Ramos (cell line): ENCODE measurements around the gene HNRNPF.
"Not testable (repeated sequence)": the region's sequence is repeated elsewhere in the genome, so short reads cannot be mapped to it uniquely, and the experiment has no call there.

Experiments used
- in situ Hi-C: fragments of 300-500 bp; cut with MboI; formaldehyde crosslinking; loops from one replicate; pipeline ENCODE4 v1.14.3; 2022; ENCODE audit warnings: low sequenced_read_pairs; ENCODE audit not compliant: unreplicated experiment

HNRNPF gene

DNA sequence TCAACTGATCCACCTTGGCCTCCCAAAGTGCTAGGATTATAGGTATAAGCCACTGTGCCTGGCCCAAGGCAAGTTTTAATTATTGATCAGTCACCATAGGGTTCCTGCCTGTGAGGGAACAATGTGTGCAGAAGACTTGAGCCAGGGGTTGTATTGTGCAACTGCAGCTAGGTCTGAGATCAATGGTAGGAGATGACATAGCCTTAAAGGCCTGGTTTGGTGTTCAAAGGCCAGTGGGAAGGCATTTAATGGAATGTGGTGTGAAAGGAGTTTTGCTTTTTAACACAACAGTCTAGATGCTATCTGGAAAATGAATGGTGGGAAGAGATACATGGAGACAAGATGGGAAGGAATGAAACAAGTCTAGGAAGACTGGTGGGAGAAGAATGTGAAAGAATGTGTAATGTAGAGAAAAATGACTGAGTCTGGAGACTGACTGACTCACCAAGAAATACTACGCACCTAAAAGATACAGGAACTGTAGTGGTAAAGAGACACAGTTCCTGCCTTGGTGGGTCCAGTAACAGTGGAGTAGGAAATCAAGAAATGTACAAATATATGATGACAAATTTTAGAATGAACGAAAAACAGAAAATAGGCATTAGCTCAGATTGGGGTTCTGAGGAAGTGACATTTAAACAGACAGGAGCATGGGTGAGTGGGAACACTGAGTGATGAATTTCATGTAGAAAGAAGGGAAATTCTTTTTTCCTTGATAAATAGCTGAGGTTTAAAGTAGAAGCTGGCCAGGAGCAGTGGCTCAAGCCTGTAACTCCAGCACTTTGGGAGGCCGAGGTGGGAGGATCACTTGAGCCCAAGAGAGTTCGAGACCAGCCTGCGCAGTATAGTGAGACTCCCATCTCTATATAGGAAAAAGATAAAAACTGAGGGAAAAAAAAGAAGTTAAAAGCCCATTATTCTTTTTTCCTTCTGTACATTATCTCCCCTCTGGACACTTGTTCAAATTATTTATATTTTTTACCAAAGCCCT is 9.4 kb downstream of the HNRNPF start:
- in situ Hi-C loops, result loop anchor here (25.0 kb wide), 1 partner anchor 1963 kb away; the partner anchor contains the start of gene ALOX5

DNA sequence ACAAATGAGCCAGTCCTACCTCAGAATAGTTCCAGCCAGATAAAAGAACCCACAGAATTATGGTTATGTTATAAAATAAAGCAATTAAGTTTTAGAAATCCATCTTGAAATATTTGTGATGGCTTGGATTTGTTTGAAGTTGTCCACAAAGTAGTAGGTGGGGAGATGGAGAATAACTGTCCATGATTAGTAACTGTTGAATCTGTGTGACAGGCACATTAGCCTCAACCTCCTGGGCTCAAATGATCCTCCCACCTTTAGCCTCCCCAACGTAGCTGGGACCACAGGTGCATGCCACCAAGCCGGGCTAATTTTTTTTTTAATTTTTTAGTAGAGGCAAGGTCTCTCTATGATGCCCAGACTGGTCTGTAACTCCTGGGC is 10.1 kb downstream of the HNRNPF start:
- in situ Hi-C loops, result no loop called here

DNA sequence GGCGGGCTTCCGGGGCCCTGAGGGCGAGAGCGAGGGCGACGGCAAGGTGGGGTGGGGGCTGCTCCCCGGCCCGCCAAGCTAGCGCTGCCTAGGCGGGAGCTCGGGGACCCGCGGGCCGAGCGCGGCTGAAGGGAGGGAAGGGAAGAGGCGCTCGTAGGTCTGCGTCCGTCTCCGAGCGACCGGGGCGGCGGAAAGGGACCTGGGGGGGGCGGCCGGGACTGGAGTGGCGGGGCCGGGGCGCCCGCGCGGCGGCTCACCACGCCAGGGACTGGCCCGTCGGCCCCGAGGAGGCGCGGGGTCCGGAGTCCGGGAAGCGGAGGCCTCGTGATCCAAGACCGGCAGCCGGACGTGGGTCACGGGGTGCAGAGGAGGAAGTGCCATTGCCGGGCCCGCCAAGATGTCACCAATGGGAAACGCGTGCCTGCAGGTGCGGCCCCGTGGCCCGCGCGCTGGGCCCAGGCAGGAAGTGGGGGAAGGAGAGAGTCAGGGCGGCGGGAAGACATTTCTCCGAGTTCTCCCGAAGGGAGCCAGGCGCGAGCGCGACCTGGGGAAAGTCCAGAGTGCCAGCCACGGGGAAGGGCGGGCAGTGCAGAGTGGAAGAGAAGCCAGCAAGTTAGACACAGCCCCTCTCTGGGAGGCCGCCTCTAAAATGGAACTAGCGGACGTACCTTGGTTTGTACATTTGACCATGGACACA is 11.9 kb downstream of the HNRNPF start:
- in situ Hi-C loops, result no loop called here

GRCh38 chr10:43396061-43396927 is 12.7 kb downstream of the HNRNPF start:
- in situ Hi-C loops, result no loop called here

DNA sequence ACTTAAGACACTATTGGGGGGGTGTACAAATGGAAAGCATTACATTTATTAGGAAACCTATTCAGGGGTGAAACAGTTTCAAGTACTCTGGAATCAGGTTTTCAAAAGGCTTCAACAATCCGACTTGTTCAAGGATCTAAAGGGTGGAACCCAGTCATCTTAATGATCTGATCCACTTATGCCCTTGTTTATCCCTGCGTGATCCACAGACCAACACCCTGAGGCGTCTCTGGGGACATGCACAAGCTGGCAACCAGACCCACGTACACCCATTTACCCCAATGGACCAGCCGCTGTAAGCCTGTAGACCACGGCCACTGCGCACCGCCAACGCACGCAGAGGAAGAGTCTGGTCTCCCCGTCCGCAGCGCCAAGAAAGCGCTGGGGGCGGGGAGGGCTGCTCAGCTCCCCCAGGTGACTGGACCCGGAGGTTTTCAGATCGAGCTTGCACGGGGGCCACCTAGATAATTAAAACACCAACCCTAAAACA is 13.4 kb downstream of the HNRNPF start:
- in situ Hi-C loops, result no loop called here

DNA sequence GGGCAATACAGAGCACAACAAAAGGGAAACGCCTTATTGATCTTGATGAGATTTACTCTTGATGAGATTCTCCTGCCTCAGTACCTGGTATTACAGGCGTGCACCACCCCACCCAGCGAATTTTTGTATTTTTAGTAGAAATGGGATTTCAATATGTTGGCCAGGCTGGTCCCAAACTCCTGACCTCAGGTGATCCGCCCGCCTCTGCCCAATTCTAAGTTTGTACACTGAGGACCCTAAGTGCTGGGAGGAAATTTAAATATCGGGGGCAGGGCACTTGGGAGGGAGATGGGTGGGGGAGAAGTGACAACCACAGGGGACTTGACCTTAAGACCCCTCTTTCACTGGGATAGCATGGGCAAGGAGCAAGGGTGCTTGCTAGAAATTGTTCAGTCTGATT is 14.1 kb downstream of the HNRNPF start:
- in situ Hi-C loops, result no loop called here

DNA sequence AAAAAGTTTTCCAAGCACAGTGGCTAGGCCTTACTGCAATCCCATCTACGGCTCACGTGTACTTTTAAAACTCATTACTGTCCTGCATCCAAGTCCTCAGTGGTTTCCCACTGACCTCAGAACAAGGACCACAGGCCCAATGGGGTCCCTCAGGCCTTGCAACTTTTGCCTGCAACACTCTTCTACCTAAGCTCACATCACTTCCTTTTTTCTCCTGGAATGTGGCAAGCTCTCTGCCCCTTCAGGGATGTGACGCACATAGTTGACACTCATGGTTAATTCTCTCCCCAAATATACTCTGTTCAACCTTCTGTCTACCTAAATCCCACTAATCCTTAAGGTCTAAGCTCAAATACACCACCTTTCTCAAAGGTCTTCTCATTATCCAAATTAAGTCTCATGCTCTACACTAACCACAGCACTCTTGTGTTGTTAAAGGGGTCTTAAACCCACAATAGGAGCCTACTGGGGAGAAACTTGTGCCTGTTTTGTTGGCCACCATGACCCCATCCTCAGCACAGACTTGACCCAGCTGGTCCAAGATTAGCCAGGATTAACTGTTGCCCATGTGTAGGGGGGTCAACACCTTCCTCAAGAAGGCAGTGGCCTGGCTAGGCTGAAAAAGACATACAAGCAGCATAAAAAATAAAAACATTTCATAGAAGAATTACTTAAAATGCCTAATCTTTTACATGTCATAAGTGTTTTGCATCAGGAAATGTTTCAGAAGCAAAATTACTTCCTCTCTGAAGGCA is 15.2 kb downstream of the HNRNPF start:
- in situ Hi-C loops, result no loop called here

DNA sequence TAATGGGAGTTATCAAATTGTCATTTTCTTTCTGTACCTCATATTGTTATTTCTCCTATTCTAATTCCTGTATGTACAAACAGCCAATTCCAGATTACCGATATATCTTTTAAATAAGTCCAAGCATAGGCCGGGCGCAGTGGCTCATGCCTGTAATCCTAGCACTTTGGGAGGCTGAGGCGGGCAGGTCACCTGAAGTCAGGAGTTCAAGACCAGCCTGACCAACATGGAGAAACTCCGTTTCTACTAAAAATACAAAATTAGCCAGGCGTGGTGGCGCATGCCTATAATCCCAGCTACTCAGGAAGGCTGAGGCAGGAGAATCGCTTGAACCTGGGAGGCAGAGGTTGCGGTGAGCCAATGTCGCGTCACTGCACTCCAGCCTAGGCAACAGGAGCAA is 15.8 kb downstream of the HNRNPF start:
- in situ Hi-C loops, result not testable (repeated sequence)

- in situ Hi-C loops, result no loop called here
Observed at GRCh38 chr10:43392748-43393147, 16.2 kb downstream of the HNRNPF start.

DNA sequence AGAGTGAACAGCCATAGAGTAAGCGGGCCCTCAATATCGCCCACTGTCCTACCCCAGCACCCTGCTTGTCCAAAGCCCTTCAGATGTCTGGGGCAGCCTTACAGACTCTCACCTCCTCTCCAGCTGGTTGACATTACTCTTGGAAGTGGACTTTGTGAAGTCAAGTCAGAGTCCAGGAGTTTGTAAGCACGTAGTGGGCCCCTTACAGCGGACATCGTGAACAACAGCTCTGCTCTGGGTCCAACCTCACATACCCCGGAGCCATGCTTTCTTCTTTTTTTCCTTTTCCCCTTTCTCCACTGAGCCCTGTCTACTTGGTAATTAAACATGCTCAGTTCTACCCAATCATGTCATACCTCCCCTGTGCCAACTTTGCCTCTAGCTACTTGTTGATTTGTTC is 17.5 kb downstream of the HNRNPF start:
- in situ Hi-C loops, result no loop called here

DNA sequence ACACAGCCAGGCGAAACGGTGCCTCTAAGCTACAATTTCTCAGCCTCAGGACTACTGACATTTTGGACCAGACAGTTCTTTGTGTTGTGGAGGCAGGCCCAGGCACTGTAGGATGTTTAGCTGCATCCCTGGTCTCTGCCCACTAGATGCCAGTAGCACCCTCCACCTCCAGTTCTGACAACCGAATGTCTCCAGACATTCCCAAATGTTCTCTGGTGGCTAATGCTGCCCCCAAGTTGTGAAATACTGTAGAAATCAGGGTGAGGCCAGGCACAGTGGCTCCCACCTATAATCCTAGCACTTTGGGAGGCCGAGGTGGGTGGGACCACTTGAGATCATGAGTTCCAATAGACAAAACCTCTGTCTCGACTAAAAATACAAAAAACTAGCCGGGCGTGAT is 18.2 kb downstream of the HNRNPF start:
- in situ Hi-C loops, result no loop called here

DNA sequence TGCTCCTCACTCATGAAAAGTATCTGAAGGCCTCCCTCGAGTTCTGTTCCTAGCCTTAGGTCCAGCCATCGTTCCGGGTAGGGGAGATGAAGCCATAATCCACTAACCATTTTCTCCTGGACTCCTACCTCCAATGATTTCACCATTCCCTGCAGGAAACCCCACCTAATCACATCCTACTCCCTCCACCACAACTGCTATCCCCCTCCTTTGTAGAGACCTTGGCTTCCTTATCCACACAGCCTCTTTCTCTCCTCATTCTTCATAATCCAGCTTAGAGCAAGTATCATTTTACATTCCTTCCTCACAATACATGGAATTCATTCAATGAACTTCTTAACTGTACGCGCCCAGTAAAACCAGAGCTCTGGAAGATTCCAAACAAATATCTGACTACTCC is 18.7 kb downstream of the HNRNPF start:
- in situ Hi-C loops, result no loop called here

DNA sequence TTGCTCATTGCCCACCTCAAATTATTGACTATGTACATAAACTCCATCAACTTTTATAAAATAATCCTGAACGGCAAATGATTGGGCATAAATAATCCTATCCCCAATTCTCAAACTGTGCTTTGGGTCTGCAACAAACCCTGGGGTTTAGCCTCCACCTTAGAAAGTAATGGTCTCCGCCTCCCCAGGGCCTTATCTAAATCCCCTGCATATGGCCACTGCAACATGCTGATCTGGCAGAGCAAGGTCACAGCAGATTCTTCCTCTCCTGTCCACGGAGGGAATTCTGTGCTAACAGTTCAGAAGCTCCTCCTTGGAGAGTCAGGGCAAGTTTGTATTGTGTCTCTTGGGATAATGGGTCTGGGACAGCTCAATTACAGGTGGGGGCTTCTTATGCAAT is 19.1 kb downstream of the HNRNPF start:
- in situ Hi-C loops, result no loop called here

GRCh38 chr10:43387678-43388032 is 21.3 kb downstream of the HNRNPF start:
- in situ Hi-C loops, result no loop called here

- in situ Hi-C loops, result no loop called here
Observed at GRCh38 chr10:43386981-43387677, 21.9 kb downstream of the HNRNPF start.

DNA sequence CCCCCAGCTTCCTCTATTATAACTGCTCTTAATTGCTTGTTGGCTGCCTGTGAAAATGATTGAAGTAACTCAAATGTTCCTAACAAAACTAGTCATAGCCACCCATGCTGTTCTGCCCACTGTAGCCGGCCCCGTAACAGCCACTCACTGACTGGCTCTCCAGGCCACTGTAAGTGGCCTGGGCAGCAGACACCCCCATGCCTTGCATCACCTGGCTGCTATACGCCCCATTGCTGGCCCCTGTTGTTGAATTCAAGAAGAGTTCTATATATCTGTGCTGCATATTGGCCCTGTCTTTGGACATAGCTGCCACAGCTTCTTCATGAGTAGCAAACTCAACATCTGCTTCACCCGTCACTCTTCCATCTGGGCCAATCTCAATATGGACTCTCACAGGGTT is 22.4 kb downstream of the HNRNPF start:
- in situ Hi-C loops, result no loop called here

DNA sequence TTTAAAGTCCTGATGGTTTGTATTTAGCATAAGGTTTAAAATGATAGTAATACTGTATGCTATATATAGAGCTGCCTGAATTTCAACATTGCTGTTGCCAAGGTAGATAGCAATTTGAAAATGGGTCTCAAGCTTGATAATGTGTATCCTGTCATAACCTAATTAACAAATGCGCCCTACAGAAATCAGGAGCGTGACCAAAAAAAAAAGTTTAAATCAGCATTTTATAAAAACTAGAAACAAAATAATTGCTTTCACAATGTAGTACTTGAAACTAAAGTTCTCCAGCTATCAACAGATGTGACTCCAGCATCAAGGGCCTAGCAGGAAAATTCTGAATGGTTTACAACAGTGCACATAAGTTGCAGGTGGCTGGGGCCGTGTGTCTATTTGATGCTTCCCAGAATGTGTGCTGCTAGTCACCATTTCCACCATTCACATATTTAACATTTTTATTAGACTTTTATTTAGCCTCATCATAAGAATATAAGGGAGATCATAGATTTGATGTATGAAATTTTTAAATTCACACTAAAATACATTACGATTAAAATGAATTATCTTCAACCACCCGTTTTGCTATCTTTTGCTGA is 23.5 kb downstream of the HNRNPF start:
- in situ Hi-C loops, result no loop called here

DNA sequence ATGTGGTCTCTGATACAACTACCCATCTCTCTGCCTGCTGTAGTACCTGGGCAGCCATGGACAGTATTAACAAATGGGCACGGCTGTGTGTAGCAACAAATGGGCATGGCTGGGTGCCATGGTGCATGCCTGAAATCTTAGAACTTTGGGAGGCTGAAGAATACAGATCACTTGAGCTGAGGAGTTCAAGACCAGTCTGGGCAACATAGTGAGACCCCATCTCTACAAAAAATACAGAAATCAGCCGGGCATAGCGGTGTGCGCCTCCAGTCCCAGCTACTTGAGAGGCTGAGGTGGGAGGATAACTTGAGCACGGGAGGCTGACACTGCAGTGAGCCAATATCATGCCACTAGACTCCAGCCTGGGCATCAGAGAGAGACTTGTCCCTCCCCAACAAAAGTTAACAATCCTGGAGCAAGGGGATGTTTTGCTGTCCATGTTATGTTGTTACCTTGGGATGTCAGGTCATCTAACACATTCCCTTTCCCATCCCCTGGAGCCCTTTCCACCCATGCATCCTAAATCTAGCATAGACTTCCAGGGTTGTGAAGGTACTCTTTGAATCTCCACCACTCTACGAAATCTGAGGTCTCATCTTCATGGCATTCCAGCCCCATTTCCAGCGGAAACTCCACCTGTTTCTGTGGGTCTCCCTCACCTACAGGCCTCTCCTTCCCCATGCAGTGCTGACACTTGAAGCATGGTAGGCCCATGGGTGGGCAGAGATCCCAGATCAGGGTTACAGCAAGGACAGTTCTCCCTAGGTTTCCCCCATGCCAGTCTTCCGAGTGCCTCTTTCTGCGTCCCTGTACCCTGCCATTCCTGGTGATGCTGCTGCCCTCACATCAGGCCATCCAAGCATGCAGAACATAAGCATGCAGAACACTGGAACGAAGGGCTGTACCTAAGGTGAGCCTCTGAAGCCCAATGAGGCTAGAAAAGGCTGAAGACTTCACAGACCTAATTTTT is 24.4 kb downstream of the HNRNPF start:
- in situ Hi-C loops, result no loop called here
